SHP77 treated with DMSO at 0.1 percent for 48 hours (cell line): ENCODE measurements around the gene DENND1A.
"Not testable (repeated sequence)": the region's sequence is repeated elsewhere in the genome, so short reads cannot be mapped to it uniquely, and the experiment has no call there.

ENCODE experiments used
- DNase-seq: peaks from one replicate; lab custom pipeline; 2025; lab: John Stamatoyannopoulos, UW

The DENND1A gene

GRCh38 chr9:123457583-123457982 is 472.3 kb downstream of the DENND1A start:
- no peak for DNase-seq

GRCh38 chr9:123456011-123456410 is 473.9 kb downstream of the DENND1A start:
- DNase-seq = no peak

- DNase-seq = no peak
These were observed 474.7 kb downstream of the DENND1A start for GRCh38 chr9:123455187-123455586.

GRCh38 chr9:123454361-123454760 is 475.6 kb downstream of the DENND1A start:
- no peak for DNase-seq

- no peak for DNase-seq
These were observed 476.1 kb downstream of the DENND1A start for GRCh38 chr9:123453831-123454321.

GRCh38 chr9:123453076-123453667 is 476.8 kb downstream of the DENND1A start:
- no peak for DNase-seq

GRCh38 chr9:123450996-123451395 is 478.9 kb downstream of the DENND1A start:
- DNase-seq = no peak

GRCh38 chr9:123450098-123450770 is 479.7 kb downstream of the DENND1A start:
- DNase-seq = no peak

- DNase-seq = no peak
These were observed 481.8 kb downstream of the DENND1A start for GRCh38 chr9:123447934-123448646.

GRCh38 chr9:123445981-123446610 is 483.8 kb downstream of the DENND1A start:
- no peak for DNase-seq

- DNase-seq = no peak
These were observed 484.8 kb downstream of the DENND1A start for GRCh38 chr9:123445116-123445515.

- DNase-seq = no peak
These were observed 488.2 kb downstream of the DENND1A start for GRCh38 chr9:123441769-123442168.

GRCh38 chr9:123440256-123440655 is 489.7 kb downstream of the DENND1A start:
- no peak for DNase-seq

- no peak for DNase-seq
These were observed 491.1 kb downstream of the DENND1A start for GRCh38 chr9:123438821-123439220.

GRCh38 chr9:123438321-123438720 is 491.6 kb downstream of the DENND1A start:
- DNase-seq = no peak

GRCh38 chr9:123437201-123437600 is 492.7 kb downstream of the DENND1A start:
- DNase-seq = no peak

- no peak for DNase-seq
These were observed 494.5 kb downstream of the DENND1A start for GRCh38 chr9:123435471-123435870.

GRCh38 chr9:123434619-123435240 is 495.2 kb downstream of the DENND1A start:
- no peak for DNase-seq

GRCh38 chr9:123432331-123433236 is 497.3 kb downstream of the DENND1A start:
- no peak for DNase-seq

- DNase-seq = no peak
These were observed 498.3 kb downstream of the DENND1A start for GRCh38 chr9:123431581-123431980.

- DNase-seq = not testable (repeated sequence)
These were observed 501.5 kb downstream of the DENND1A start for GRCh38 chr9:123428450-123428849.
